Measurements from ENCODE around the gene ADK.

Gene ADK

GRCh38 chr10:74380795-74381194 is 229.8 kb downstream of the ADK start:
- TF ChIP-seq CTCF (conservative IDR thresholded peaks at IDR 0.05) (no peak), ZFX (IDR thresholded peaks at IDR 0.05) (no peak)
- H3K27ac ChIP-seq = no peak overlapping the region

- no peak for TF ChIP-seq ZFX (IDR thresholded peaks at IDR 0.05)
- TF ChIP-seq CTCF (conservative IDR thresholded peaks at IDR 0.05) = no peak
- H3K27ac ChIP-seq = no peak overlapping the region
Observed at GRCh38 chr10:74381291-74381853, 230.4 kb downstream of the ADK start.

- no peak overlapping the region for H3K27ac ChIP-seq
- no peak for TF ChIP-seq ZFX (IDR thresholded peaks at IDR 0.05)
- TF ChIP-seq CTCF (conservative IDR thresholded peaks at IDR 0.05) = no peak
Observed at GRCh38 chr10:74382663-74383062, 231.6 kb downstream of the ADK start.

GRCh38 chr10:74383642-74384041 is 232.6 kb downstream of the ADK start:
- no peak overlapping the region for H3K27ac ChIP-seq
- TF ChIP-seq ZFX (IDR thresholded peaks at IDR 0.05) (no peak), CTCF (conservative IDR thresholded peaks at IDR 0.05) (no peak)

- H3K27ac ChIP-seq = no peak overlapping the region
- TF ChIP-seq CTCF (conservative IDR thresholded peaks at IDR 0.05) (no peak), ZFX (IDR thresholded peaks at IDR 0.05) (no peak)
Observed at GRCh38 chr10:74384615-74385183, 233.7 kb downstream of the ADK start.

- TF ChIP-seq CTCF (conservative IDR thresholded peaks at IDR 0.05) (no peak), ZFX (IDR thresholded peaks at IDR 0.05) (no peak)
- no peak overlapping the region for H3K27ac ChIP-seq
Observed at GRCh38 chr10:74388801-74389200, 237.8 kb downstream of the ADK start.

- no peak overlapping the region for H3K27ac ChIP-seq
- no peak for TF ChIP-seq CTCF (conservative IDR thresholded peaks at IDR 0.05)
- TF ChIP-seq ZFX (IDR thresholded peaks at IDR 0.05) = no peak
Observed at GRCh38 chr10:74391786-74392185, 240.8 kb downstream of the ADK start.
